ENCODE results near the gene GLT8D2.

DNA sequence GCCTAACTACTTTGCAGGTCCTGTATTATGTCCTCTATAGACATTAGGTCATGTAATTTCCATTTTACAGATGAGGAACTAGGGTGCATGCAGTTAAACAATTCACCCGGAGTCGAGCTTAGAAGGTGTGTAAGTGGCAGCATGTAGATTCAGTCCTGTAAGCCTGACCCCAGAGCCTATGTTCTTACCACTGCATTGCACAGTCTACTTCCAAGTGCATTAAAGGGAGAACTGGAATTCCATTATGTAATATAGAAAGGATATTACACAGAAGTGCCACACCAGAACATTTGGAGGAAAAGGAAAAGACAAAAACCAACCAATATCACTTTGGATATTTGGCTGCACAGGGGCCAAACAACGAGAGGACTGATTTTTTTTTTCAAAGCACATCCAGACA is 1.2 kb downstream of the GLT8D2 start:
- TF ChIP-seq, protein P1, sequence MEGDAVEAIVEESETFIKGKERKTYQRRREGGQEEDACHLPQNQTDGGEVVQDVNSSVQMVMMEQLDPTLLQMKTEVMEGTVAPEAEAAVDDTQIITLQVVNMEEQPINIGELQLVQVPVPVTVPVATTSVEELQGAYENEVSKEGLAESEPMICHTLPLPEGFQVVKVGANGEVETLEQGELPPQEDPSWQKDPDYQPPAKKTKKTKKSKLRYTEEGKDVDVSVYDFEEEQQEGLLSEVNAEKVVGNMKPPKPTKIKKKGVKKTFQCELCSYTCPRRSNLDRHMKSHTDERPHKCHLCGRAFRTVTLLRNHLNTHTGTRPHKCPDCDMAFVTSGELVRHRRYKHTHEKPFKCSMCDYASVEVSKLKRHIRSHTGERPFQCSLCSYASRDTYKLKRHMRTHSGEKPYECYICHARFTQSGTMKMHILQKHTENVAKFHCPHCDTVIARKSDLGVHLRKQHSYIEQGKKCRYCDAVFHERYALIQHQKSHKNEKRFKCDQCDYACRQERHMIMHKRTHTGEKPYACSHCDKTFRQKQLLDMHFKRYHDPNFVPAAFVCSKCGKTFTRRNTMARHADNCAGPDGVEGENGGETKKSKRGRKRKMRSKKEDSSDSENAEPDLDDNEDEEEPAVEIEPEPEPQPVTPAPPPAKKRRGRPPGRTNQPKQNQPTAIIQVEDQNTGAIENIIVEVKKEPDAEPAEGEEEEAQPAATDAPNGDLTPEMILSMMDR (IDR thresholded peaks at IDR 0.05; ENCODE audit: extremely low read depth in 1 of 2, insufficient read depth in 1 of 2, low read depth in 1 of 2, low read length in 2 of 2): no peak
- TF ChIP-seq, protein P2, sequence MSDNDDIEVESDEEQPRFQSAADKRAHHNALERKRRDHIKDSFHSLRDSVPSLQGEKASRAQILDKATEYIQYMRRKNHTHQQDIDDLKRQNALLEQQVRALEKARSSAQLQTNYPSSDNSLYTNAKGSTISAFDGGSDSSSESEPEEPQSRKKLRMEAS (IDR thresholded peaks at IDR 0.05; ENCODE audit: insufficient read depth, insufficient read length): no peak
- TF ChIP-seq EZH2 (IDR thresholded peaks at IDR 0.05; ENCODE audit: borderline replicate concordance, low read depth, low read length, severe bottlenecking) (no peak), MYC (IDR thresholded peaks at IDR 0.05; ENCODE audit: low read depth, low read length) (no peak), POLR2A (IDR thresholded peaks at IDR 0.05; ENCODE audit: low read depth, low read length) (no peak), POLR2AphosphoS5 (IDR thresholded peaks at IDR 0.05; ENCODE audit: insufficient read depth, low read depth, low read length) (no peak)

Measured in endothelial cell of umbilical vein (primary cell).